Fibroblast of lung (primary cell): ENCODE results near the gene MCEE. TPM values are rescaled to one million over a fixed set of nuclear protein-coding genes. Genes with fewer than 3 reads are reported as not detected.
"Not testable (repeated sequence)": the region's sequence is repeated elsewhere in the genome, so short reads cannot be mapped to it uniquely, and the experiment has no call there.

ENCODE experiments used
- DNase-seq, 2 donors: peaks; one replicate each; pipeline versions ENCODE4 v3.0.0 to v3.0.0-alpha.2; 2010; ENCODE audit warnings: low read depth in 2 of 2
- H2AFZ ChIP-seq: 2 replicates; pipeline ENCODE4 v1.5.1; 2012; ENCODE audit warnings: low read length, control low read depth, inconsistent platforms
- H3K27ac ChIP-seq: 2 replicates; pipeline ENCODE4 v1.5.1; 2011; ENCODE audit warnings: low read length, control low read depth; ENCODE audit not compliant: insufficient read depth
- H3K27me3 ChIP-seq: 2 replicates; pipeline ENCODE4 v1.5.1; 2011; ENCODE audit warnings: mild to moderate bottlenecking, low read length; ENCODE audit not compliant: control insufficient read depth, insufficient read depth
- H3K36me3 ChIP-seq: 2 replicates; pipeline ENCODE4 v1.5.1; 2011; ENCODE audit warnings: low read length; ENCODE audit not compliant: control insufficient read depth, insufficient read depth
- H3K4me1 ChIP-seq: 2 replicates; pipeline ENCODE4 v1.5.1; 2011; ENCODE audit warnings: low read length; ENCODE audit not compliant: control insufficient read depth, insufficient read depth; ENCODE audit errors: extremely low read depth
- H3K4me2 ChIP-seq: 2 replicates; pipeline ENCODE4 v1.5.1; 2011; ENCODE audit warnings: low read length, control low read depth; ENCODE audit not compliant: insufficient read depth; ENCODE audit errors: extremely low read depth
- H3K4me3 ChIP-seq, 4 experiments: fragments of 200-600 bp in 1 of 4; sonication (generic) in 1 of 4; replicated peaks in 1 of 4; 2 replicates each; pipeline ENCODE4 v1.5.1; 2011 to 2016; ENCODE audit warnings: low read length in 4 of 4, low read depth in 3 of 4, mild to moderate bottlenecking in 3 of 4, control low read depth in 2 of 4, inconsistent platforms in 1 of 4, mixed read lengths in 1 of 4; ENCODE audit not compliant: insufficient read depth in 1 of 4; ENCODE audit errors: control extremely low read depth in 1 of 4
- H3K79me2 ChIP-seq: 2 replicates; pipeline ENCODE4 v1.5.1; 2012; ENCODE audit warnings: mild to moderate bottlenecking, low read length, inconsistent platforms; ENCODE audit not compliant: control insufficient read depth, insufficient read depth
- H3K9ac ChIP-seq: 2 replicates; pipeline ENCODE4 v1.5.1; 2011; ENCODE audit warnings: mild to moderate bottlenecking, low read length, control low read depth; ENCODE audit not compliant: insufficient read depth
- H3K9me3 ChIP-seq: 2 replicates; pipeline ENCODE4 v1.5.1; 2012; ENCODE audit warnings: low read depth, low read length; ENCODE audit not compliant: control insufficient read depth, insufficient read depth
- H4K20me1 ChIP-seq: 2 replicates; pipeline ENCODE4 v1.5.1; 2011; ENCODE audit warnings: low read length; ENCODE audit not compliant: control insufficient read depth, insufficient read depth; ENCODE audit errors: extremely low read depth
- EZH2 ChIP-seq: IDR thresholded peaks from 2 replicates; pipeline ENCODE4 v1.5.1; 2012; ENCODE audit warnings: low read length, control low read depth, mild to moderate bottlenecking; ENCODE audit errors: missing control alignments
- polyA minus RNA-seq: library from RNA; depleted of rRNA, polyadenylated mRNA; stranded (reverse); fragments of >200 nt; gene quantifications from 2 replicates; pipeline ENCODE4 v1.2.3, GENCODE V29; 2011; ENCODE audit warnings: low replicate concordance
- polyA plus RNA-seq, 2 donors: library from polyadenylated mRNA; depleted of rRNA in 1 of 2; stranded (reverse) in 1 of 2; unstranded in 1 of 2; fragments of >200 nt; gene quantifications; 2 replicates each; pipeline ENCODE4 v1.2.1, GENCODE V29; 2011 to 2012; ENCODE audit warnings: missing spikeins in 1 of 2
- total RNA-seq: library from RNA; depleted of rRNA; stranded (reverse); fragments of >200 nt; gene quantifications from 2 replicates; pipeline ENCODE4 v1.2.1, GENCODE V29; 2014
- TF ChIP-seq, protein P1 (sequence below), 2 donors: IDR thresholded peaks in 1 of 2; conservative IDR thresholded peaks in 1 of 2; 1 replicate in 1 of 2; 2 replicates in 1 of 2; pipeline ENCODE4 v1.5.1; 2011 to 2012; ENCODE audit warnings: low read length in 2 of 2, control low read depth in 1 of 2, inconsistent platforms in 1 of 2, low read depth in 1 of 2, mild to moderate bottlenecking in 1 of 2

Gene MCEE
- total RNA-seq: 13.4 and 18.8 TPM in 2 replicates
- polyA plus RNA-seq: 10.3 and 18.8 TPM in 2 replicates
- polyA plus RNA-seq (2012): 11.0 and 18.8 TPM in 2 replicates
- polyA minus RNA-seq: 1.1 TPM in 1 of 2 replicates, not detected in the other

GRCh38 chr2:71130152-71130904, at the start of gene MCEE, which contains the start of gene MPHOSPH10:
TSS of gene MCEE (minus strand) at chr2:71130229. CDS start at chr2:71130219, 10 bp downstream.
TSS of gene MPHOSPH10 (plus strand) at chr2:71130634. CDS start at chr2:71130666, 32 bp downstream.
- Histone ChIP-seq H3K27me3 (no peaks in the 10 kb centered on the region), H3K4me2 (peak within 1 kb of the TSS; percentile 100), H3K36me3 (peaks cover 2% of the 10 kb centered on the region), H2AFZ (peak within 1 kb of the TSS; percentile 95), H3K79me2 (peaks cover 40% of the 10 kb centered on the region), H3K9ac (peak within 1 kb of the TSS; percentile 89), H3K27ac (peak within 1 kb of the TSS; percentile 87), H3K4me1 (peaks cover 5% of the 10 kb centered on the region), H3K4me3 (peak within 1 kb of the TSS; percentile 54 to 99 (median 82)), H4K20me1 (no peaks in the 10 kb centered on the region), H3K9me3 (no peaks in the 10 kb centered on the region)
- DNase-seq: peak; percentile 89 to 92
- TF ChIP-seq, protein P1, sequence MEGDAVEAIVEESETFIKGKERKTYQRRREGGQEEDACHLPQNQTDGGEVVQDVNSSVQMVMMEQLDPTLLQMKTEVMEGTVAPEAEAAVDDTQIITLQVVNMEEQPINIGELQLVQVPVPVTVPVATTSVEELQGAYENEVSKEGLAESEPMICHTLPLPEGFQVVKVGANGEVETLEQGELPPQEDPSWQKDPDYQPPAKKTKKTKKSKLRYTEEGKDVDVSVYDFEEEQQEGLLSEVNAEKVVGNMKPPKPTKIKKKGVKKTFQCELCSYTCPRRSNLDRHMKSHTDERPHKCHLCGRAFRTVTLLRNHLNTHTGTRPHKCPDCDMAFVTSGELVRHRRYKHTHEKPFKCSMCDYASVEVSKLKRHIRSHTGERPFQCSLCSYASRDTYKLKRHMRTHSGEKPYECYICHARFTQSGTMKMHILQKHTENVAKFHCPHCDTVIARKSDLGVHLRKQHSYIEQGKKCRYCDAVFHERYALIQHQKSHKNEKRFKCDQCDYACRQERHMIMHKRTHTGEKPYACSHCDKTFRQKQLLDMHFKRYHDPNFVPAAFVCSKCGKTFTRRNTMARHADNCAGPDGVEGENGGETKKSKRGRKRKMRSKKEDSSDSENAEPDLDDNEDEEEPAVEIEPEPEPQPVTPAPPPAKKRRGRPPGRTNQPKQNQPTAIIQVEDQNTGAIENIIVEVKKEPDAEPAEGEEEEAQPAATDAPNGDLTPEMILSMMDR (conservative IDR thresholded peaks at IDR 0.05 in 1 of 2, IDR thresholded peaks at IDR 0.05 in 1 of 2; ENCODE audit: low read depth in 1 of 2, low read length in 2 of 2): no peak
- no peak for TF ChIP-seq EZH2

- not testable (repeated sequence) for H3K79me2 ChIP-seq, H3K9me3 ChIP-seq, H3K27me3 ChIP-seq, DNase-seq, H3K4me2 ChIP-seq, H3K4me1 ChIP-seq, H3K4me3 ChIP-seq, H3K27ac ChIP-seq, H3K9ac ChIP-seq, H3K36me3 ChIP-seq, H2AFZ ChIP-seq, H4K20me1 ChIP-seq
Measured at GRCh38 chr2:71178836-71179235, 48.8 kb upstream of the MCEE start.

DNA sequence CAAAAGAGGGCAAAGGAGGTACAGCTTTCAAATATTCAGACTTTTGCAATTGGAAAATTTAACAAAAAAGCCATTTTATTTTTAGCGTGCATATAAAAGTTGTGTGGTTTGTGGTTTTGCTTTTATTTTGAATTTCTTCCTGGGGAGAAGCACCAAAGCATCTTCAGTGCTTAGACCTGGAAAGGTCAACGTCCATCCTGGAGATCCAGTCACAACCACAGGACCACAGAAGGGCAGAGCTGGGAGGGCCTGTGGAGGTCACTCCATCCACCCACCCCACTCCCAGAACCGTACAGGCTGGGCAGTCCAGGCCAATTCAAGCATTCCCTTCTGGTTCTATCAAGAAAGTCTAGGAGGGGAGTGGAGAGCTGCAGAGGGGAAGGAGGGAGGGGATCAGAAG, 44.2 kb upstream of the MCEE start:
- Histone ChIP-seq H3K4me1 (no peaks in the 10 kb centered on the region), H2AFZ (no peak overlapping the region), H3K9ac (no peak overlapping the region), H3K36me3 (no peaks in the 10 kb centered on the region), H3K27me3 (peaks cover 6% of the 10 kb centered on the region), H4K20me1 (no peaks in the 10 kb centered on the region), H3K4me3 (no peak overlapping the region), H3K79me2 (no peaks in the 10 kb centered on the region), H3K4me2 (no peak overlapping the region), H3K27ac (no peak overlapping the region), H3K9me3 (no peaks in the 10 kb centered on the region)
- TF ChIP-seq EZH2: no peak
- TF ChIP-seq, protein P1 (conservative IDR thresholded peaks at IDR 0.05 in 1 of 2, IDR thresholded peaks at IDR 0.05 in 1 of 2; ENCODE audit: low read depth in 1 of 2, low read length in 2 of 2): no peak
- no peak for DNase-seq
